Kidney (tissue), 14 donors: ENCODE data around the gene ATP13A3. TPM values are rescaled to one million over a fixed set of nuclear protein-coding genes. Genes with fewer than 3 reads are reported as not detected.

Experiments used
- DNase-seq, 5 donors: peaks; one replicate each; pipeline ENCODE4 v3.0.0-alpha.2; 2013 to 2020
- FAIRE-seq: peaks from 2 replicates; lab custom pipeline; 2012; peaks lifted over from hg19 to GRCh38; lab: Jason Lieb, UNC
- H3K27ac ChIP-seq, 2 donors: one replicate each; pipeline ENCODE4 v1.7.0; 2013; ENCODE audit warnings: low read depth in 2 of 2, low read length in 2 of 2, inconsistent platforms in 1 of 2
- H3K27me3 ChIP-seq: one replicate; pipeline ENCODE4 v1.7.1; 2013; ENCODE audit warnings: low read length, inconsistent platforms; ENCODE audit not compliant: control insufficient read depth, insufficient read depth
- H3K36me3 ChIP-seq, 3 donors: one replicate each; pipeline versions ENCODE4 v1.7.0 to v1.7.1; 2013; ENCODE audit warnings: low read length in 3 of 3, control low read depth in 1 of 3, inconsistent platforms in 1 of 3; ENCODE audit not compliant: insufficient read depth in 3 of 3, control insufficient read depth in 2 of 3
- H3K4me1 ChIP-seq, 3 donors: one replicate each; pipeline versions ENCODE4 v1.7.0 to v1.7.1; 2013; ENCODE audit warnings: low read length in 3 of 3, inconsistent platforms in 1 of 3, low read depth in 1 of 3; ENCODE audit not compliant: control insufficient read depth in 2 of 3, insufficient read depth in 2 of 3
- H3K4me3 ChIP-seq, 3 donors: one replicate each; pipeline versions ENCODE4 v1.7.0 to v1.8.1; 2013; ENCODE audit warnings: low read length in 3 of 3, control low read depth in 1 of 3, inconsistent platforms in 1 of 3
- H3K9ac ChIP-seq, 3 donors: one replicate each; pipeline versions ENCODE4 v1.7.0 to v1.7.1; 2013; ENCODE audit warnings: low read length in 3 of 3, control low read depth in 1 of 3, inconsistent platforms in 1 of 3
- H3K9me3 ChIP-seq, 3 donors: one replicate each; pipeline versions ENCODE4 v1.7.0 to v1.7.1; 2013; ENCODE audit warnings: low read length in 3 of 3, control low read depth in 1 of 3, inconsistent platforms in 1 of 3; ENCODE audit not compliant: control insufficient read depth in 2 of 3, insufficient read depth in 1 of 3
- intact Hi-C: fragments of 100-400 bp; cut with DNase I; formaldehyde crosslinking; loops from one replicate; pipeline ENCODE4 v1.11.1; 2022
- polyA plus RNA-seq: library from polyadenylated mRNA; stranded (reverse); fragments of 350-450 nt; fragmentation: Illumina TruSeq; extraction: RNeasy Lipid Tissue Mini Kit (QIAGEN cat#74804); gene quantifications from one replicate; pipeline ENCODE4 v1.2.3, GENCODE V29; 2014; ENCODE audit warnings: low read depth, low replicate concordance; ENCODE audit not compliant: insufficient read depth
- total RNA-seq: library from RNA; stranded (reverse); fragmentation: NEBNext Ultra II Directional; extraction: Animal tissue kit (Norgen Biotek cat#: 25700); gene quantifications from one replicate; pipeline ENCODE4 v1.2.1, GENCODE V29; 2021
- TF ChIP-seq, protein P1 (sequence below): IDR thresholded peaks from 3 replicates; pipeline ENCODE4 v1.5.1; 2012; ENCODE audit warnings: mild to moderate bottlenecking, moderate library complexity, borderline replicate concordance; ENCODE audit not compliant: insufficient read depth; ENCODE audit errors: extremely low read depth
- donor health status: control.
- donor health status: control.
- donor health status: control.
- donor health status: control.
- donor health status: control.
- donor health status: DM: yes; HTN: yes; CAD: no.
- donor health status: Normal renal cell carcinoma (clear cell type).

Gene ATP13A3
- total and polyA plus RNA-seq, 2 donors from 2014 or later, result 15.3 to 103 TPM

DNA sequence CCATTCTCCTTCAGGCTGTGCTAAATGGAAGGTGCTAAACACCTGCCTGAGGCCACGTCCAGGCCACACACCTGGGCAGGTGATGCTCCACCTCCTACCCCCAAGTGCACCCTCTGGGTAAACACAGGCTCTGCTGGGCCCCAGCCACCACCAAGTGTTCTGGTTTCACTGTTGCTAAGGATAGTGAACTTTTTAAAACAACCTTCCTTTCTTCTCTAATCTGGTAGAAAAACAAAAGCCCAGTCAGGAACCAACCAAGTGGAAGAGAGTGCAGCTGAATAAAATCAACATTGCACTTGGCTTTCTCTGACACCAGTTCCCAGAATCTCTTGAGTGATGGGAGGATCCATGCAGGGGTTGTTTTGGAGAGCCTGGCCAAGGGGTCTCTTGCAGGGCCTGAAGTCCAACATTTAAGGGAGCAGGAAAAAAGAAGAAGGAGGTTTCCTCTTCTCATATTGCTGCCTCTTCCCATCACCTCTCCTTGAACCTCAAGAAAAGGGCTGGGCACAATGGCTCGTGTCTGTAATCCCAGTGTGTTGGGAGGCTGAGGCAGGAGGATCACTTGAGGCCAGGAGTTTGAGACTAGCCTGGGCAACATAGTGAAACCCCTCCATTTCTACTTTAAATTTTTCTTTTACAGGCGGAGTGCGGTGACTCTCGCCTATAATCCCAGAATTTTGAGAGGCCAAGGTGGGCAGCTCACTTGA lies 26.2 kb upstream of the ATP13A3 start:
- Histone ChIP-seq H3K4me1 (peaks cover 0 to 5% (median 4%) of the 10 kb centered on the region in 3 donors), H3K27me3 (no peaks in the 10 kb centered on the region), H3K9ac (no peak overlapping the region), H3K9me3 (no peaks in the 10 kb centered on the region), H3K36me3 (no peaks in the 10 kb centered on the region), H3K4me3 (no peak overlapping the region), H3K27ac (no peak overlapping the region)
- no peak for FAIRE-seq
- TF ChIP-seq, protein P1, sequence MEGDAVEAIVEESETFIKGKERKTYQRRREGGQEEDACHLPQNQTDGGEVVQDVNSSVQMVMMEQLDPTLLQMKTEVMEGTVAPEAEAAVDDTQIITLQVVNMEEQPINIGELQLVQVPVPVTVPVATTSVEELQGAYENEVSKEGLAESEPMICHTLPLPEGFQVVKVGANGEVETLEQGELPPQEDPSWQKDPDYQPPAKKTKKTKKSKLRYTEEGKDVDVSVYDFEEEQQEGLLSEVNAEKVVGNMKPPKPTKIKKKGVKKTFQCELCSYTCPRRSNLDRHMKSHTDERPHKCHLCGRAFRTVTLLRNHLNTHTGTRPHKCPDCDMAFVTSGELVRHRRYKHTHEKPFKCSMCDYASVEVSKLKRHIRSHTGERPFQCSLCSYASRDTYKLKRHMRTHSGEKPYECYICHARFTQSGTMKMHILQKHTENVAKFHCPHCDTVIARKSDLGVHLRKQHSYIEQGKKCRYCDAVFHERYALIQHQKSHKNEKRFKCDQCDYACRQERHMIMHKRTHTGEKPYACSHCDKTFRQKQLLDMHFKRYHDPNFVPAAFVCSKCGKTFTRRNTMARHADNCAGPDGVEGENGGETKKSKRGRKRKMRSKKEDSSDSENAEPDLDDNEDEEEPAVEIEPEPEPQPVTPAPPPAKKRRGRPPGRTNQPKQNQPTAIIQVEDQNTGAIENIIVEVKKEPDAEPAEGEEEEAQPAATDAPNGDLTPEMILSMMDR, result no peak
- DNase-seq, result peak in 4 of 5 donors; percentile 77 to 87 (median 84)
- intact Hi-C loops, result no loop called here

DNA sequence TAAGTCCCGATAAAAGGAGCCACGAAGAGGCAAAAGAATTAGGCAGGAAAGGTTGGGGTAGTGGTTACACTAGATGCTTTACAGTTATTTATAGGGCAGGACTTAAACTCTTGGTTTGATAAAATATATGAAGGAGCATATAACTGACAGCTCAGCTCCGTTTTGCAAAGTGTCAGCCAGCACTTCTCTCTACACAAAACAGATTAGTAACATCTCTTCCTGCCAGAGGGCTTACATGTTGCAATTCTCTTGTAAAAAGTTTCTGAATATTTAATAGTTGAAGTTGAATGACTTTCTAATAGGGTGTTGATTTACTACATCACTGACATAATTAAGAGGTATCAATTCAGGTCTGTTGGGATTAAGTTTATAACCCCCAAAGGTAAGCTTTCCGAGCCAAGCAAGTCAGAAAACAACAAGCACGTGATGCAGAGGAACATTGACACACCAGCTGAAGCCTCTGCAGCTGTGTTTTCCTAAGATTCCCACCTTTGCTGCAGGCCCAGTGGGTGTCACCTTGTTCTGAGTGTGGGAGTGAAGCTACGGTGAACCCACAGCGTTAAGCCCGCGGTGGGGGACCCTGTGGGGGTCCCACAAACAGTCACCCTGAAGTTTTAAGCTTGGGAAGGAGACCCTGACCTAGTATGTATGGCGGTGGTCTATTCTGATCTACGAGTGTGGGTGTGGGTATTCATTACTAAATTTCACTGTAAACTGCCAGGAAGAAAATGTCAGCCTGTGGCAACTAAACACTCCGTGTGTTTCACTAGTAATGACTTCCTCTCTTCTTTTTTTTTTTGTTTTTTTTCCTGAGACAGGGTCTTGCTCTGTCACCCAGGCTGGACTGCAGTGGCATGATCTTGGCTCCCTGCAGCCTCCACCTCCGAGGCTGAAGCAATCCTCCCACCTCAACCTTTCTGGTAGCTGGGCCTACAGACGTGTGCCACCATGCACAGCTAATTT lies 22.0 kb upstream of the ATP13A3 start:
- FAIRE-seq (no peak), DNase-seq (peak in 3 of 5 donors; percentile 37 to 47 (median 43))
- H3K9ac ChIP-seq, result no peak overlapping the region
- intact Hi-C loops, result no loop called here
- H3K9me3 ChIP-seq, result no peaks in the 10 kb centered on the region
- TF ChIP-seq, protein P1, result no peak
- H3K27me3 ChIP-seq, result no peaks in the 10 kb centered on the region
- H3K4me1 ChIP-seq, result no peaks in the 10 kb centered on the region
- H3K36me3 ChIP-seq, result no peaks in the 10 kb centered on the region
- H3K4me3 ChIP-seq, result no peak overlapping the region
- H3K27ac ChIP-seq, result no peak overlapping the region

DNA sequence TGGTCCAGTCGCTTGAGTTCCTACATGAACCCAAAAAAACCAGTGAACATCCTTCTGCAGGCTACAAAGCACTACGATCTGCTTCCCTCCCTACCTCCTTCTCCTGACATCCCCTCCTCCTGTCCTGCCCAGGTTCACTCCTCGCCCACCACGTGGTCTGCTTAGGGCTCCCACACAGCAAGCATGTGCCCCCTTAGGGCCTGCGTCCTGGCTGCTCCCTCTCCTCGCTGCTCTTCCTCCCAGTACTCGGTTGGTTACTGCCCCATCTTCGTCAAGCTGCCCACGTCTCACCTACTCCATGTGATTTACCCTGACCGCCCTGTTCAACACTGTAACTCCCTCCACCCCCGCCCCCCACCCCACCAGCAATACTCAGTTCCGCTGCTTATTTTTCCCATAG lies 20.8 kb upstream of the ATP13A3 start:
- Histone ChIP-seq H3K9me3 (no peaks in the 10 kb centered on the region), H3K27ac (no peak overlapping the region), H3K36me3 (no peaks in the 10 kb centered on the region), H3K4me1 (no peaks in the 10 kb centered on the region), H3K9ac (no peak overlapping the region), H3K4me3 (no peak overlapping the region), H3K27me3 (no peaks in the 10 kb centered on the region)
- TF ChIP-seq, protein P1, result no peak
- FAIRE-seq (no peak), DNase-seq (no peak)
- intact Hi-C loops, result no loop called here
